ENCODE data around the gene PBX2.
"Not testable (repeated sequence)": the region's sequence is repeated elsewhere in the genome, so short reads cannot be mapped to it uniquely, and the experiment has no call there.

The PBX2 gene

DNA sequence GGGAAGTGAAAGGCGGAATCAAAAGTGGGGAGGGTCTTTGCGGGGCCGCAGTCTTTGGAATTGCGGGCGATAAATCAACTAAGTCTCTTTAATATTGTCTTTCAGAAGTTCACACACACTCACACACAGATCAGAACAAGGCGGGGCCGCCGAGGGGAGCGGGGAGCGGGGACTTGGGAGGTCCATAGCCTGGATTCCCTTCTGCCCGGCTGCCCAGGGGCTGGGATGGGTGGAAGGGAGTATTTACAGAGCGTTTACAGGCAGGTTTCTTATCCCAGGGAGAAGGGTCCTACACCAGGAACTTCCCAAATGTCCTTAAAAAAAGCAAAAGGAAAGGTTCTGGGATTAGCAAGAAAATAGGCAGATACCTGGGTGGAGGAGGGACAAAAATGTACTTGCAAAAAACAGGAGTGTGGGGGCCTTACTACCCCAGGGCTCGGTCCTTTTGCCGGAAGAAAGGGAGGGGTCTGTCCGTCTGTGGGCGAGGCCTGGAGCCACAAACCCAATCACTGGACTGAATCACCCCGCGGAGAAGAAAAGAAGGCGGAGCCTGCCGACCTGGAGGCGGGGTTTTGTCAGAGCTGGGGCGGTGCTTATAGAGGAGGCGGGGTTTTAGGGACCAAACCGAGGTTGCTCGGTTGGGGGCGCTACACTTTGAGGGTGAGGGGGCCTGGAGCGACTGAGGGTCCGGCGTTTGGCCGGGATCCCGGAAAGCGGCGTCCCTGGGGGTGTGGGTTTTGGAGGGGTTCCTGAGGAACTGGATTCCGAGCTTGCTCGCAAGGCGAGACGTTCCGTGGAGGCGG, 41.5 kb downstream of the PBX2 start:
- no peak for DNase-seq

DNA sequence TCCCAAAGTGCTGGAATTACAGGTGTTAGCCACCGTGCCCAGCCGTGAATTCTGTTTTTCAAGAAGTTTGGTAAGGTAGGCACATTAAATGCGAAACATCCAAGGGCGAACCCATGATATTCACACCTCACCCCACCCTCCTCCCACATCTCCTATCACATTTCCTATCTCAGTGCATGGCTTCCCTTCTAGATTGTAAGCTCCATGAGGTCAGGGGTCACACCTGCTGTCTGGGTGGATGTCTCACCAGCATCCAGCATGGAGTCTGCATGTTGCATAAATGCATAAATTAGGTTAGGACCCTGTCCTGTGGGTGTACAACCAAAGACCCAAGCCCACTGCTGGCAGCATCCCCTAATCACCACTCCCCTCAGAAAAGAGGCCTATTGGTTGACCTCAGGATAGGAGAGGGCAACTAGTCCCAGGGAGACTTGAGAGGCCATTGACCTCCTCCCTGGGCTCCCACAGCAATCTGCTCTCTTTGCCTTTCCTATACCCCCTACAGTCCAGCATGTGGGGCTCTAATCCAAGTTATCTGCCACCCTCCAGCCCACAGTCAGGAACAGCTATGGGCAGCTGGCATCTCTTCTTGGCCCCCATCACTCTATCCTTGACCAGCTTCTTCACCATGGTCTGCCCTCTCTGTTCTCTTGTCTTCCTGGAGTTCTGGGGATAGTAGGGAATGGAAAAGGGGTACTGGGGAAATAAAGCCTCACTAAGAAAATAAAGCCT, 42.4 kb downstream of the PBX2 start:
- DNase-seq, result no peak

DNA sequence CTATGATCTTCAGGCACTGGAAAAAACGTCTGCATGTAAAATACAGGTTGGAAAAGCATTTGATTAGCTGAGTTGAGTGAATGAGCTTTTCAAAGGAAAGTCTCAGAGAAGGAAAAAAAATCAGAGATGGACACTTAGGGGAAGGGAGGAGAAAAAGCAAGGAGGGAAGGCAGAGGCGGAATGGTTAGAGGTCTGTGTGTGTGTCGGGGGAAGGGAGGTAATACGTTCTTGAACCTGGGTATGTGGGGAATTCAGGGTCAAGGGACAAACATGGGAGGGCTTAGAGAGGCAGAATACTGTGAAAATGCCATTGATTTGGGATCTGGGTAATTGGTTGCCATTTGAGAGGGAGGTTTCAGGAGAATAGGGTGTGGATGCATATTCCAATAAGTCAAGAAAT, 43.3 kb downstream of the PBX2 start:
- DNase-seq, result no peak

DNA sequence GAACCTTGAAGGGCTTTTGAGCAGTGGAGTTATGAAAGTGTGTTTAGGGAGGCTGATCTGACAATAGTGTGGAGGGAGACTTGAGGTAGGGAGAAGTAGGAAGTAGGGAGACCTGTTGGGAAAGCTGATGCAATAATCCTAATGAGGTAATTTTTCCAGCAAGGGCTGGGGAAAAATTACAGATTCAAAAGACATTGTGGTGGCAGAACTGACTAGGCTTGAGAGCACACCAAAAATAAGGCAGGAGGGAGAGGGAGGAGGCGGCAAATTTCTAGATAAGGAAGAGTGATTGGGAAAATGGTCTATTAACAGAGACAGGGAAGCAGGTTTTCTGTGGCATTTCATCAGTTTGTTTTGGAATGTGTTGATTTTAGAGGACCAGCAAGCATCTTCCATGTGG, 43.7 kb downstream of the PBX2 start:
- no peak for DNase-seq

DNA sequence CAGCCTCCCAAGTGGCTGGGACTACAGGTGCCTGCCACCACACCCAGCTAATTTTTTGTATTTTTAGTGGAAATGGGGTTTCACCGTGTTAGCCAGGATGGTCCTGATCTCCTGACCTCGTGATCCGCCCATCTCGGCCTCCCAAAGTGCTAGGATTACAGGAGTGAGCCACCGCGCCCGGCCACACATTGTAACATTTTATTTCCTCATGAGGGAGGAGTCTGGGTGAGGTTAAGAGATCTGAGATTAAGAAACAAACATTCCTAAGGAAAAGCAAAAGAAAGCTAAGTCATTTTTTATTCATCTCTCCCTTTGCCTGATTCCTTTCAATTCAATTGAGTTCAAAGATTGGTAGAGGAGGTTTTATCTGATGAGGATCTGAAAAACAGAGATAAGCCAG, 45.8 kb downstream of the PBX2 start:
- DNase-seq, result not testable (repeated sequence)

DNA sequence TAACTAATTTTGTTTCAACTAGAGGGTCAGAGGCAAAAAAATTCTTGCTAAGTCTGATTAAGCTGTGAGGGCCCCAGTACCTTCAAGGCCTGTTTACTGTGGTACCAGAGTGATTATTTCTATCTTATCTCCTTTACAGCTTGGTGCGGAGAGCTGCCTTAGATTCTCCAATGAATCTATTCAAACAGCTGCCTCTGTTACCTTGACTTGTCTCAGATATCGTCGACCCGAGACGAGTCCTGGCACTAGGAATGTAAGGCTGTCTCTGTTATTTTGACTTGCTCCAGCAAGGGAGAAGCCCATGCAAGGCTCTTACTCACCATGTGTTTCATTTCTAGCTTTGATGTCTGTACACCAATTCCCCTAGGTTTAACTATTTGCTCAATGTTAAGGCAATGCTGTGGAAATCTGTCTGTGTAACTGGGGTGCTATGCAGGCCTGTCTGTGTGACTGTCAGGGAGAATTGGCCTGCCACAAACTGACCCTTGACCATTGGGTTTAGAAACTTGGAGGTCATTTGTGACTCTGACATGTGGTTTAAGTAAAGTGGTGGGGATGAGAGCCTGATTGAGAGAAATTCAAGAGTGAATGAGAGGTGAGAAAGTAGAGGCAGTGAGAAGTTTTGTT, 49.5 kb downstream of the PBX2 start:
- DNase-seq, result no peak

DNA sequence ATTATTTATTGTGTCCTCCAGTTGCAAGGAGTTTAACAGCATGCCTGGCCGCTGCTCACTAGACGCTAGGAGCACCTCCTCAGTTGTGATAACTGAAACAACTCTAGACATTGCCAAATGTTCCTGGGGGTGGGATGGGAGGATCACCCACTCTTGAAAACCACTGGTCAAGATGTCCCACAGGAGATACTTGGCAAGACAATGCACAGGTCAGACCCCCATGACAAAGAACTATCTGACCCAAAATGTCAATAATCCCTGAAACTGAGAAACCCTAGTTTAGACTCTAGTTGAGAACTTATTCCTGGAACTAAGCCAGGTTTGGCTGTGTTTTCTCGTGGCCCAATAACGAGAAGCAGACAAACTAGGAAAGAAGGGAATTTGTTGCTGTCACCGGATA, 50.4 kb downstream of the PBX2 start:
- no peak for DNase-seq

DNA sequence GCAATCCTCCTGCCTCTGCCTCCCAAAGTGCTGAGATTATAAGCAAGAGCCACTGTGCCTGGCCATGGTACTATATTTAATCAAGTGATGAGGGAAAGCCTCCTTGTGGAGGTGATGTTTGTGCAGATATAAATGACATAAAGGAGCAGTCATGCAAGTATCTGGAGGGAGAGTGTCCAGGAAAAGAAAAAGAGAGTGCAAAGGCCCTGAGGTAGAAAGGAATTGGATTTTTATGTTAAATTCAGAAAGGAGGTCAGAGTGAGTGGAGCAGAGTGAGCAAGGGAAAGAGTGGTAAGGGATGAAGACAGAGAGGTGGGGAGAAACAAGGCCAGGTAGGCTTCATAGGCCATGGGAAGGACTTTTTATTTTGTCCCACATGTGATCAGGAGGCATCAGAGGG, 52.5 kb downstream of the PBX2 start:
- DNase-seq, result no peak
